ENCODE results near the gene TNIK. TPM values are rescaled to one million over a fixed set of nuclear protein-coding genes. Genes with fewer than 3 reads are reported as not detected.

The TNIK gene
- total and polyA plus RNA-seq, 2 of the 13 experiments (the other 11 are each of a cell fraction or from before 2014, with no cell fraction given) = 0.15 to 0.22 TPM

- no peak overlapping the region for H2AFZ ChIP-seq (ENCODE audit: low read length)
- in situ Hi-C loops (cut with HindIII; ENCODE audit: extremely low pct_ligation_motif_present, low pct_unique_long_range_greater_than_20kb) (no loop called here), intact Hi-C loops (cut with micrococcal nuclease; ENCODE audit: unreplicated experiment) (no loop called here)
- H3K9me3 ChIP-seq (ENCODE audit: low read length) = no peaks in the 10 kb centered on the region
- H3K4me2 ChIP-seq (ENCODE audit: low read depth, low read length) = no peak overlapping the region
- BruUV-seq (replicated peaks) = no TSS peak
- H3K36me3 ChIP-seq (replicated peaks in 1 of 2; ENCODE audit: control insufficient read depth in 1 of 2, insufficient read depth in 2 of 2, low read length in 2 of 2) = no peaks in the 10 kb centered on the region
- TF ChIP-seq RXRA (CRISPR knock-in tag; IDR thresholded peaks at IDR 0.05) (no peak), SOX13 (IDR thresholded peaks at IDR 0.05) (no peak), SOX13 (CRISPR knock-in tag; conservative IDR thresholded peaks at IDR 0.05 in 1 of 2, IDR thresholded peaks at IDR 0.05 in 1 of 2) (no peak), TRIM22 (IDR thresholded peaks at IDR 0.05) (no peak), PLRG1 (conservative IDR thresholded peaks at IDR 0.05) (no peak), MXD1 (CRISPR knock-in tag; IDR thresholded peaks at IDR 0.05) (no peak), TEAD2 (CRISPR knock-in tag; IDR thresholded peaks at IDR 0.05) (no peak), ZNF432 (CRISPR knock-in tag; IDR thresholded peaks at IDR 0.05; ENCODE audit: borderline replicate concordance) (no peak), ZNF292 (CRISPR knock-in tag; IDR thresholded peaks at IDR 0.05; ENCODE audit: borderline replicate concordance, low read depth) (no peak), MIER2 (CRISPR knock-in tag; IDR thresholded peaks at IDR 0.05) (no peak), HHEX (CRISPR knock-in tag; IDR thresholded peaks at IDR 0.05) (no peak), KDM3A (CRISPR knock-in tag; IDR thresholded peaks at IDR 0.05; ENCODE audit: low read depth) (no peak), ZNF570 (CRISPR knock-in tag; IDR thresholded peaks at IDR 0.05; ENCODE audit: borderline replicate concordance) (no peak), ZNF547 (CRISPR knock-in tag; IDR thresholded peaks at IDR 0.05) (no peak), SRSF9 (IDR thresholded peaks at IDR 0.05; ENCODE audit: borderline replicate concordance, insufficient read depth, low read depth, low read length, poor library complexity, severe bottlenecking) (no peak)
- no peak for ATAC-seq
- POLR2A ChIA-PET = no interaction called here
- no peak for FAIRE-seq
- 0 out of 5 replicates have a peak, but pooled peaks cover 0 to 1% of the 10 kb centered on the region in 2 experiments for H3K27me3 ChIP-seq (ENCODE audit: control insufficient read depth in 1 of 2, insufficient read depth in 2 of 2, low read length in 2 of 2)
- CTCF ChIA-PET (ENCODE audit: low intra/inter-chr PET ratio, low total read pairs) = no interaction called here
- no peak for DNase-seq (ENCODE audit: low spot score)
- WGBS (ENCODE audit: low lambda C conversion rate) = 36% methylated on average over 3 of the region's 3 CpGs
- no peak overlapping the region for H3K9ac ChIP-seq (ENCODE audit: insufficient read depth, low read depth, low read length)
- H3K4me3 ChIP-seq (replicated peaks in 1 of 3; ENCODE audit: insufficient read depth in 1 of 3, low read depth in 2 of 3, low read length in 3 of 3) = no peak overlapping the region
- no peaks in the 10 kb centered on the region for H3K4me1 ChIP-seq (ENCODE audit: insufficient read depth, low read length)
- no peaks in the 10 kb centered on the region for H3K79me2 ChIP-seq (ENCODE audit: insufficient read depth, low read length)
- no peaks in the 10 kb centered on the region for H4K20me1 ChIP-seq (ENCODE audit: insufficient read depth, low read length)
- no peak overlapping the region for H3K27ac ChIP-seq (ENCODE audit: extremely low read length, insufficient read depth, low read length)
Measured at GRCh38 chr3:171444001-171444690, 16.1 kb downstream of the TNIK start.

Data from HepG2 (cell line).